H9 (cell line): ENCODE measurements around the gene MCU. TPM values are rescaled to one million over a fixed set of nuclear protein-coding genes. Genes with fewer than 3 reads are reported as not detected.
"Not testable (repeated sequence)": the region's sequence is repeated elsewhere in the genome, so short reads cannot be mapped to it uniquely, and the experiment has no call there.

Source experiments
- DNase-seq: peaks from one replicate; pipeline ENCODE4 v3.0.0-alpha.2; 2017
- H2AFZ ChIP-seq: one replicate; pipeline ENCODE4 v1.6.1; 2013; ENCODE audit warnings: mild to moderate bottlenecking, low read length, control low read depth, moderate library complexity
- H2AK5ac ChIP-seq: 2 replicates; pipeline ENCODE4 v1.6.1; 2013; ENCODE audit warnings: low read length, control low read depth, mixed read lengths; ENCODE audit not compliant: insufficient read length
- H2BK120ac ChIP-seq: one replicate; pipeline ENCODE4 v1.6.1; 2013; ENCODE audit warnings: low read depth, mild to moderate bottlenecking, low read length, control low read depth, inconsistent platforms; ENCODE audit not compliant: poor library complexity, severe bottlenecking
- H2BK12ac ChIP-seq: 2 replicates; pipeline ENCODE4 v1.6.1; 2013; ENCODE audit warnings: low read length, control low read depth, mixed read lengths, low read depth; ENCODE audit not compliant: insufficient read length
- H2BK15ac ChIP-seq: 2 replicates; pipeline ENCODE4 v1.6.1; 2013; ENCODE audit warnings: low read depth, low read length, control low read depth
- H2BK20ac ChIP-seq: one replicate; pipeline ENCODE4 v1.6.1; 2013; ENCODE audit warnings: low read depth, mild to moderate bottlenecking, low read length, control low read depth, inconsistent platforms; ENCODE audit not compliant: poor library complexity, severe bottlenecking
- H2BK5ac ChIP-seq: 2 replicates; pipeline ENCODE4 v1.6.1; 2013; ENCODE audit warnings: low read length, control low read depth, mixed read lengths; ENCODE audit not compliant: insufficient read length
- H3K14ac ChIP-seq: 2 replicates; pipeline ENCODE4 v1.6.1; 2013; ENCODE audit warnings: low read length, control low read depth; ENCODE audit not compliant: insufficient read depth
- H3K18ac ChIP-seq: 2 replicates; pipeline ENCODE4 v1.6.1; 2013; ENCODE audit warnings: low read depth, mild to moderate bottlenecking, mixed read lengths, low read length, control low read depth; ENCODE audit not compliant: insufficient read length
- H3K23ac ChIP-seq: 2 replicates; pipeline ENCODE4 v1.6.1; 2013; ENCODE audit warnings: low read length, control low read depth, mixed read lengths, low read depth; ENCODE audit not compliant: insufficient read length
- H3K23me2 ChIP-seq: 2 replicates; pipeline ENCODE4 v1.6.1; 2013; ENCODE audit warnings: low read depth, mild to moderate bottlenecking, mixed read lengths, low read length, control low read depth; ENCODE audit not compliant: insufficient read length, poor library complexity, severe bottlenecking
- H3K27ac ChIP-seq: 2 replicates; pipeline ENCODE4 v1.5.1; 2013; ENCODE audit warnings: low read length, control low read depth, mixed read lengths, low read depth; ENCODE audit not compliant: insufficient read length
- H3K27me3 ChIP-seq: 2 replicates; pipeline ENCODE4 v1.6.1; 2013; ENCODE audit warnings: low read length, control low read depth, inconsistent platforms; ENCODE audit not compliant: insufficient read depth
- H3K4ac ChIP-seq: 2 replicates; pipeline ENCODE4 v1.6.1; 2013; ENCODE audit warnings: low read depth, mild to moderate bottlenecking, control low read depth, inconsistent platforms, low read length, moderate library complexity
- H3K4me1 ChIP-seq: 2 replicates; pipeline ENCODE4 v1.6.1; 2013; ENCODE audit warnings: low read length, control low read depth, inconsistent platforms; ENCODE audit not compliant: insufficient read depth
- H3K4me2 ChIP-seq: 2 replicates; pipeline ENCODE4 v1.6.1; 2013; ENCODE audit warnings: low read length, control low read depth, mixed read lengths; ENCODE audit not compliant: insufficient read length, insufficient read depth
- H3K56ac ChIP-seq: 2 replicates; pipeline ENCODE4 v1.6.1; 2013; ENCODE audit warnings: low read depth, mild to moderate bottlenecking, mixed read lengths, low read length, control low read depth; ENCODE audit not compliant: insufficient read length
- H3K79me1 ChIP-seq: 2 replicates; pipeline ENCODE4 v1.6.1; 2013; ENCODE audit warnings: low read depth, mild to moderate bottlenecking, moderate library complexity, low read length, control low read depth, inconsistent platforms; ENCODE audit not compliant: insufficient read depth, poor library complexity, severe bottlenecking
- H3K79me2 ChIP-seq: 2 replicates; pipeline ENCODE4 v1.6.1; 2013; ENCODE audit warnings: low read length, control low read depth, inconsistent platforms; ENCODE audit not compliant: insufficient read depth
- H3K9ac ChIP-seq: 2 replicates; pipeline ENCODE4 v1.6.1; 2013; ENCODE audit warnings: low read length, control low read depth, mixed read lengths; ENCODE audit not compliant: insufficient read length; ENCODE audit errors: extremely low read depth
- H3K9me3 ChIP-seq: one replicate; pipeline ENCODE4 v1.6.1; 2013; ENCODE audit warnings: low read depth, low read length, inconsistent platforms; ENCODE audit not compliant: control insufficient read depth
- H3T11ph ChIP-seq: one replicate; pipeline ENCODE4 v1.6.1; 2013; ENCODE audit warnings: mild to moderate bottlenecking, low read length, control low read depth, inconsistent platforms
- H4K20me1 ChIP-seq: one replicate; pipeline ENCODE4 v1.6.1; 2013; ENCODE audit not compliant: control insufficient read depth, insufficient read length, insufficient read depth
- H4K5ac ChIP-seq: 2 replicates; pipeline ENCODE4 v1.6.1; 2013; ENCODE audit warnings: low read depth, mild to moderate bottlenecking, mixed read lengths, low read length, control low read depth; ENCODE audit not compliant: insufficient read length
- H4K8ac ChIP-seq: replicated peaks from 2 replicates; pipeline ENCODE4 v1.6.1; 2013; ENCODE audit warnings: low read length, control low read depth, mixed read lengths, low read depth; ENCODE audit not compliant: insufficient read length
- H4K91ac ChIP-seq: 2 replicates; pipeline ENCODE4 v1.6.1; 2013; ENCODE audit warnings: low read depth, mild to moderate bottlenecking, moderate library complexity, mixed read lengths, low read length, control low read depth; ENCODE audit not compliant: insufficient read length
- H3K27ac Mint-ChIP-seq, 3 experiments: 2 replicates in 2 of 3; 3 replicates in 1 of 3; pipeline ENCODE4 v1.8.0; 2020 to 2021; ENCODE audit warnings: mixed read lengths in 3 of 3, mild to moderate bottlenecking in 1 of 3, moderate library complexity in 1 of 3
- H3K27me3 Mint-ChIP-seq: 2 replicates; pipeline ENCODE4 v1.8.0; 2021; ENCODE audit warnings: low read depth, mild to moderate bottlenecking, moderate library complexity, mixed read lengths
- H3K36me3 Mint-ChIP-seq, 3 experiments: 2 replicates in 2 of 3; 3 replicates in 1 of 3; pipeline ENCODE4 v1.8.0; 2020 to 2021; ENCODE audit warnings: low read depth in 3 of 3, mixed read lengths in 3 of 3; ENCODE audit not compliant: insufficient read depth in 1 of 3
- H3K4me1 Mint-ChIP-seq, 2 experiments: 2 replicates each; pipeline ENCODE4 v1.8.0; 2020; ENCODE audit warnings: mixed read lengths in 2 of 2
- H3K4me3 Mint-ChIP-seq, 2 experiments: 2 replicates in 1 of 2; 3 replicates in 1 of 2; pipeline ENCODE4 v1.8.0; 2020 to 2021; ENCODE audit warnings: mild to moderate bottlenecking in 2 of 2, mixed read lengths in 2 of 2, moderate library complexity in 1 of 2
- H3K9me3 Mint-ChIP-seq, 2 experiments: 2 replicates in 1 of 2; 3 replicates in 1 of 2; pipeline ENCODE4 v1.8.0; 2020; ENCODE audit warnings: mild to moderate bottlenecking in 2 of 2, mixed read lengths in 2 of 2, moderate library complexity in 1 of 2
- WGBS: extraction: QIAGEN DNeasy Blood & Tissue Kit; methylation state at CpG from one replicate; pipeline ENCODE4 v1.1.7; 2013; ENCODE audit warnings: missing lambda C conversion rate, low lambda C conversion rate, mixed read lengths; ENCODE audit not compliant: insufficient read length; ENCODE audit errors: extremely low coverage; 5-methylcytosine and 5-hydroxymethylcytosine counted together
- total RNA-seq: library from RNA; stranded (reverse); gene quantifications from 2 replicates; pipeline ENCODE4 v1.2.1, GENCODE V29; 2021
- TF ChIP-seq, protein P1 (sequence below): fragments of 200-600 bp; sonication (generic); conservative IDR thresholded peaks from 3 replicates; pipeline ENCODE4 v1.8.0; 2021; ENCODE audit warnings: antibody characterized with exemption, mild to moderate bottlenecking

The MCU gene
- total RNA-seq, 1 experiment from 2014 or later: 36.6 TPM

- H3K79me1 ChIP-seq: no peaks in the 10 kb centered on the region
- WGBS: no CpG with 5 or more reads among the region's 1 CpG
- H4K91ac ChIP-seq: no peak overlapping the region
Observed at GRCh38 chr10:72899545-72899944, 207.6 kb downstream of the MCU start.

GRCh38 chr10:72903941-72904446 is 212.1 kb downstream of the MCU start:
- not testable (repeated sequence) for H3K4me2 ChIP-seq, H3K18ac ChIP-seq, H3K9ac ChIP-seq, H3K4me1 ChIP-seq, H4K91ac ChIP-seq, H2BK120ac ChIP-seq, H2BK12ac ChIP-seq, H3K56ac ChIP-seq, H3K27me3 ChIP-seq, H3K27ac ChIP-seq, H3K27ac Mint-ChIP-seq, H2BK20ac ChIP-seq, H4K8ac ChIP-seq, H2BK15ac ChIP-seq, H4K5ac ChIP-seq, H3T11ph ChIP-seq, H3K23ac ChIP-seq, H3K4ac ChIP-seq, H4K20me1 ChIP-seq, H2BK5ac ChIP-seq, H3K14ac ChIP-seq, H3K4me3 Mint-ChIP-seq, H3K4me1 Mint-ChIP-seq, H3K79me2 ChIP-seq, H3K27me3 Mint-ChIP-seq, H3K79me1 ChIP-seq, DNase-seq, H2AFZ ChIP-seq, H3K23me2 ChIP-seq, H2AK5ac ChIP-seq, H3K9me3 ChIP-seq
- H3K36me3 Mint-ChIP-seq: peaks cover 0 to 15% (median 6%) of the 10 kb centered on the region in 3 experiments; a peak in 6 of 7 replicates
- no CpG with 5 or more reads among the region's 15 CpGs for WGBS
- H3K9me3 Mint-ChIP-seq: peaks cover 15 to 16% of the 10 kb centered on the region in 2 experiments

More at GRCh38 chr10:72899545-72899944, 207.6 kb downstream of the MCU start:
- Histone ChIP-seq H3K23me2 (no peaks in the 10 kb centered on the region), H3K9ac (no peak overlapping the region), H2BK12ac (no peak overlapping the region), H3K23ac (no peak overlapping the region), H3K9me3 (no peaks in the 10 kb centered on the region), H3K4ac (no peak overlapping the region), H3K56ac (no peak overlapping the region), H3K4me2 (no peak overlapping the region), H3K14ac (no peak overlapping the region), H3K79me2 (no peaks in the 10 kb centered on the region), H4K5ac (no peak overlapping the region), H4K8ac (no peak overlapping the region), H2BK15ac (no peak overlapping the region), H2BK20ac (no peak overlapping the region), H3K27me3 (no peaks in the 10 kb centered on the region), H3K27ac (no peak overlapping the region), H2AFZ (no peak overlapping the region), H2AK5ac (no peak overlapping the region), H2BK5ac (no peak overlapping the region), H4K20me1 (no peaks in the 10 kb centered on the region), H3T11ph (no peak overlapping the region), H2BK120ac (no peak overlapping the region), H3K4me1 (no peaks in the 10 kb centered on the region), H3K18ac (no peak overlapping the region)
- H3K36me3 Mint-ChIP-seq: peaks cover 0 to 11% (median 6%) of the 10 kb centered on the region in 3 experiments; a peak in 6 of 7 replicates
- TF ChIP-seq, protein P1, sequence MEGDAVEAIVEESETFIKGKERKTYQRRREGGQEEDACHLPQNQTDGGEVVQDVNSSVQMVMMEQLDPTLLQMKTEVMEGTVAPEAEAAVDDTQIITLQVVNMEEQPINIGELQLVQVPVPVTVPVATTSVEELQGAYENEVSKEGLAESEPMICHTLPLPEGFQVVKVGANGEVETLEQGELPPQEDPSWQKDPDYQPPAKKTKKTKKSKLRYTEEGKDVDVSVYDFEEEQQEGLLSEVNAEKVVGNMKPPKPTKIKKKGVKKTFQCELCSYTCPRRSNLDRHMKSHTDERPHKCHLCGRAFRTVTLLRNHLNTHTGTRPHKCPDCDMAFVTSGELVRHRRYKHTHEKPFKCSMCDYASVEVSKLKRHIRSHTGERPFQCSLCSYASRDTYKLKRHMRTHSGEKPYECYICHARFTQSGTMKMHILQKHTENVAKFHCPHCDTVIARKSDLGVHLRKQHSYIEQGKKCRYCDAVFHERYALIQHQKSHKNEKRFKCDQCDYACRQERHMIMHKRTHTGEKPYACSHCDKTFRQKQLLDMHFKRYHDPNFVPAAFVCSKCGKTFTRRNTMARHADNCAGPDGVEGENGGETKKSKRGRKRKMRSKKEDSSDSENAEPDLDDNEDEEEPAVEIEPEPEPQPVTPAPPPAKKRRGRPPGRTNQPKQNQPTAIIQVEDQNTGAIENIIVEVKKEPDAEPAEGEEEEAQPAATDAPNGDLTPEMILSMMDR: no peak
- DNase-seq: no peak
- H3K4me1 Mint-ChIP-seq: no peaks in the 10 kb centered on the region
- H3K9me3 Mint-ChIP-seq: peaks cover 11 to 12% of the 10 kb centered on the region in 2 experiments
- no peak overlapping the region for H3K27ac Mint-ChIP-seq
- H3K4me3 Mint-ChIP-seq: no peak overlapping the region
- H3K27me3 Mint-ChIP-seq: no peaks in the 10 kb centered on the region; the same call in 1 of the 2 replicates
